ACC112 (cell line): ENCODE data around the gene PTPN11.

Experiments
- H2AFZ ChIP-seq: fragments of 200-600 bp; sonication (generic); one replicate; pipeline ENCODE4 v1.6.0; 2017; ENCODE audit warnings: antibody characterized with exemption, low read length; ENCODE audit not compliant: unreplicated experiment
- H3K27ac ChIP-seq: fragments of 200-600 bp; sonication (generic); 2 replicates; pipeline ENCODE4 v1.5.1; 2014; ENCODE audit warnings: low read depth, mild to moderate bottlenecking, antibody characterized with exemption, low read length, moderate library complexity
- H3K27me3 ChIP-seq: fragments of 200-600 bp; sonication (generic); 2 replicates; pipeline ENCODE4 v1.6.1; 2014; ENCODE audit warnings: mild to moderate bottlenecking, antibody characterized with exemption, low read length, moderate library complexity, mixed read lengths; ENCODE audit not compliant: insufficient read depth
- H3K36me3 ChIP-seq: fragments of 200-600 bp; sonication (generic); 2 replicates; pipeline ENCODE4 v1.6.1; 2016; ENCODE audit warnings: mild to moderate bottlenecking, antibody characterized with exemption, low read length, moderate library complexity, mixed read lengths; ENCODE audit not compliant: insufficient read depth
- H3K4me1 ChIP-seq: fragments of 200-600 bp; sonication (generic); one replicate; pipeline ENCODE4 v1.6.1; 2016; ENCODE audit warnings: low read length, mixed read lengths; ENCODE audit not compliant: insufficient read depth, unreplicated experiment, control insufficient read depth
- H3K4me3 ChIP-seq: fragments of 200-600 bp; sonication (generic); 2 replicates; pipeline ENCODE4 v1.5.1; 2014; ENCODE audit warnings: mild to moderate bottlenecking, low read depth, low read length
- H3K79me2 ChIP-seq: fragments of 200-600 bp; sonication (generic); one replicate; pipeline ENCODE4 v1.6.0; 2016; ENCODE audit warnings: low read length; ENCODE audit not compliant: control insufficient read depth, unreplicated experiment, insufficient read depth

Gene PTPN11

DNA sequence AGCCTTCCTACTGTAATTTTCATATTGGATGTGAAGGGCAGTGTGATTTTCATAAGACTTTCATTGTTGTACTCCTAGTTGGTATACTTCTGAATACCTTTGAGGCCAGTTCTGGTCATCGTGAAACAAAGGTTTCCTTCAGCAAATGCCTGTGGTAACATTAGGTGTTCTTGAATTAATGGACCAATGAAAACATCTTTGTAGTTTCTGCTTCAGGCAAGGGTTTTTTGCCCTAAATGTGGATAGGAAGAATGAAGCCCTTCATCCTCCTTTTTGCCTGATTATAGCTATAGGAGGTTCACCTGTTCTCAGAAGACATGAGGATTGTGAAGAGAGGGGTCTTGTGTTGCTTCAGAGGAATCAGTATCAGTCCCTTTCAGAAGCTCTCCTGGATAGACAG lies 60.7 kb downstream of the PTPN11 start:
- peaks cover 38% of the 10 kb centered on the region for H3K36me3 ChIP-seq

DNA sequence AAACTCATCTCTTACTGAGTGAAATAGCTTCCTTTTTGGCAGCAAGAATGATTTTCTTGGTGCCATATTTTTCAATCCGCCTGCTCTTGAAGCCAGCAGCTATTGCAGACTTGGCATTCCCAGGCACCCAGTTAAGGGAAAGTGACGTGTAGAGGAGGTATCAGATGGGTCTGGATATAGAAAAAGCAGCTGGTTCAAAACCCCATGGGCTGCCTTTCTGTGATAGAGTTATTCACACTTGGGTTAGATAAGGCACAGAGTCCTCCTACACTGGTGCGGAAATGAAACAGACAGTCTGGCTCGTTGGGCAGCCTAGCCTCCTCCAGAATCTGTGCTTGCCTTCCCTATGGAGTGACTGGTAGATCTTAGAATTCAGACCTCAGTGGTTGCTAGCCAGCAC lies 62.2 kb downstream of the PTPN11 start:
- Histone ChIP-seq H3K27ac (no peak overlapping the region), H3K79me2 (no peaks in the 10 kb centered on the region), H3K4me3 (no peak overlapping the region), H2AFZ (no peak overlapping the region), H3K27me3 (no peaks in the 10 kb centered on the region), H3K36me3 (peaks cover 36% of the 10 kb centered on the region), H3K4me1 (no peaks in the 10 kb centered on the region)

More for the DNA sequence above, 60.7 kb downstream of the PTPN11 start:
- no peaks in the 10 kb centered on the region for H3K4me1 ChIP-seq
- no peaks in the 10 kb centered on the region for H3K27me3 ChIP-seq
- no peaks in the 10 kb centered on the region for H3K79me2 ChIP-seq
- no peak overlapping the region for H3K4me3 ChIP-seq
- H3K27ac ChIP-seq = no peak overlapping the region
- H2AFZ ChIP-seq = no peak overlapping the region

DNA sequence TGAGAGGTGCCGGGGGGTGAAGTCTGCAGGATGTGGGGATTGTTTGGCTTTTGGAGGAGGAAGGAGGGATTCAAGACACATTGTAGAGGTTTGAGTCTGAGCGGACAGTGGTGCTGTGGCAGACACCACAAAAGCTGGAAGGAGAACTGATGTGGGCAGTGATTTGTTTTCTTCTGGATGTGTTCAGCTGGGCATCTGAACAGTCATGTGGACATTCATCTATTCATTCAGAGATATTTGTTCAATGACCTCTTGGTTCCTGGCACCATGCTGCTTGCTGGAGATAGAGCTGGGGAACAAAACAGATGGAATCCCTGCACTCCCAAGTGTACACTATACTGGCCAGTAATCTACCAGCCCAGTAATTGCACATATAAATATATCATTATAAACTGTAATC lies 64.0 kb downstream of the PTPN11 start:
- Histone ChIP-seq H2AFZ (no peak overlapping the region), H3K4me3 (no peak overlapping the region), H3K27ac (no peak overlapping the region), H3K4me1 (no peaks in the 10 kb centered on the region), H3K79me2 (no peaks in the 10 kb centered on the region), H3K36me3 (peaks cover 25% of the 10 kb centered on the region), H3K27me3 (no peaks in the 10 kb centered on the region)

DNA sequence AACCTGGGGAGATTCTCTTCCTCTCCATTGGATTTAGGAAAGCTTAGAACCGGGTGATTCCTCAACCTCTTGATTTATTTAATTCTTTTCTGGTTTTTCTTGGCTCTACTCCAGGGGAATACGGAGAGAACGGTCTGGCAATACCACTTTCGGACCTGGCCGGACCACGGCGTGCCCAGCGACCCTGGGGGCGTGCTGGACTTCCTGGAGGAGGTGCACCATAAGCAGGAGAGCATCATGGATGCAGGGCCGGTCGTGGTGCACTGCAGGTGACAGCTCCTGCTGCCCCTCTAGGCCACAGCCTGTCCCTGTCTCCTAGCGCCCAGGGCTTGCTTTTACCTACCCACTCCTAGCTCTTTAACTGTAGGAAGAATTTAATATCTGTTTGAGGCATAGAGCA lies 67.6 kb downstream of the PTPN11 start:
- Histone ChIP-seq H3K4me1 (no peaks in the 10 kb centered on the region), H3K79me2 (no peaks in the 10 kb centered on the region), H3K27me3 (no peaks in the 10 kb centered on the region), H2AFZ (no peak overlapping the region), H3K27ac (no peak overlapping the region), H3K4me3 (no peak overlapping the region), H3K36me3 (peaks cover 15% of the 10 kb centered on the region)

DNA sequence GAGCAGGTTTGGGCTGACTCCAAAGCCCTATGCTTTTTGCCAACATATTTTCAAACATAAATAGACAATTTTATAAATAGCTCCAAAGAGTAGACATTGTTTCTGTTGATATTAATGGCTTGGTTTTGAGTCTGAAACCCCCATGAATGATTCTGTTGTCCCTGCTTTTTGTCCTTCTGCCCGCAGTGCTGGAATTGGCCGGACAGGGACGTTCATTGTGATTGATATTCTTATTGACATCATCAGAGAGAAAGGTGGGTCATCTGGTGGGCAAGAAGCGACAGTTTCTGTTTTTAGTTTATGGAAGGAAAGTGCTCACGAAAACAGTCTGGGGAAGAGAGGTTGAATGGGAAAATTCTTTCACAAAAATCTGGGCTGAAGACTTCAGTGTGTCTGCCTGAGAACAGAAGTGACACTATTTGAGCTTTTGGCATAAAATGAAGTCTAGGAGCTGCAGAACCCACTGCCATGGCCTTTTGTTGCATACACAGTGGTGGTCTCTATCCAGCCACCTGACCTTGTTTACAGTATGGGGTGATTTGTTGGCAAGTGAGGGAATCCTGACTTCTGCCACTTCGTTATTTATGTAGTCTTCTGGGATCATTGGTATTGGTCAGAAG lies 69.6 kb downstream of the PTPN11 start:
- no peaks in the 10 kb centered on the region for H3K27me3 ChIP-seq
- no peak overlapping the region for H3K27ac ChIP-seq
- no peak overlapping the region for H3K4me3 ChIP-seq
- peaks cover 22% of the 10 kb centered on the region for H3K36me3 ChIP-seq
- no peaks in the 10 kb centered on the region for H3K79me2 ChIP-seq
- H3K4me1 ChIP-seq = no peaks in the 10 kb centered on the region
- no peak overlapping the region for H2AFZ ChIP-seq

DNA sequence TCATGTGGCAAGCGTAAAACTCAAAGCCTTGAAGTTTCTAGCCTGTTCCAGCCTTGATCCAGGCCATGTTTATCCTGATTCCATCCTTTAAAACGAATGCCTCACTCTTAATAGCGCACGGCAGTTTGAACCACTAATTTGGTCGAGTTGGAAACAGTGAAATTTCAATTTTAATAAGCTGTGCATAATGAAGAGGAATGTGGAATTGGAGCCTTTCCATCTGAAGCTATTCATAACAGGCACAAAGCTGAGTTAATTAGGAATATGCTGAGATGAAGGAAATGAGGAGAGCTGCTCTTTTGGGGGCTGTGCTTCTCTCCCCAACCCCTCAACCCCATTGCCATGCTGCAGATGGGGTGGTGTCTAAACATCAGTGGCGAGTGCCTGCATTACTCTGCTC lies 70.7 kb downstream of the PTPN11 start:
- Histone ChIP-seq H3K27ac (no peak overlapping the region), H3K36me3 (peaks cover 26% of the 10 kb centered on the region), H3K4me3 (no peak overlapping the region), H2AFZ (no peak overlapping the region), H3K27me3 (no peaks in the 10 kb centered on the region), H3K79me2 (no peaks in the 10 kb centered on the region), H3K4me1 (no peaks in the 10 kb centered on the region)

DNA sequence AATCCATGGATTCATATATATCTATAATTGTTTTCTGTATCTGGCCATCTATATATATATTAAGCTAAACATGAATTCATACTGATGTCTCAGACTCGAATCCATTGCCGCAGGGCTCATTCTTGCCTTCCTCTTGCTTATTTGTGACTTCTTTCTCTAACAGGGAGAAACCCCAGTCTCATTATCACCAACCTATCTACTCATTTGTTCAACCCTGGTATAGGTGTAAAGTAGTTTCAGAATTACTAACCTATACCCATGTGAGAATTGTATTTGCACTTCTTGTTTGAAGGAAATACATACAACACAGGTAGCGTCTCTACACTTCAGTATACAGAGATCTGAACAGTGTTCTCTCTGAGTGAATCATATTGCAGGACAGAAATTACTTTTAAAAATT lies 77.7 kb downstream of the PTPN11 start:
- Histone ChIP-seq H3K79me2 (no peaks in the 10 kb centered on the region), H3K36me3 (peaks cover 24% of the 10 kb centered on the region), H3K4me3 (no peak overlapping the region), H3K4me1 (no peaks in the 10 kb centered on the region), H2AFZ (no peak overlapping the region), H3K27me3 (no peaks in the 10 kb centered on the region), H3K27ac (no peak overlapping the region)

DNA sequence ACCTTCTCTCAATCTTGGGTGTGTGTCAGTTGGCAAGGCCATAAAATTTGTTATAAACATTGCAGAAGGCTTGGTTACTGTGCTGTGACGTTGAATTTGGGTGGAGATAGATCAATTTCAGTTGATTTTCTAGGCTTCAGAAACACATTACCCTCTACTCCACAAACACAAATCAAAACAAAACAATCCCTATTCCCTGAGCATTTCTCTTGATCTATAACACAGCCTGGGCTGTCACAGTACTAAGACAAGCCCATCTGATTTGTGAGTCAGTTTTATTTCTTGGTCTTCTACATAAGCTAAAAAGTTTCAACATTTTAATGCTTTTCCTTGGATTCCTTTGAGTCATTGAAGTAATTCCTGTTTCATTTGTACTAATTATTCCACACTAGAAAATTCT lies 79.8 kb downstream of the PTPN11 start:
- no peak overlapping the region for H3K4me3 ChIP-seq
- no peaks in the 10 kb centered on the region for H3K79me2 ChIP-seq
- no peak overlapping the region for H2AFZ ChIP-seq
- H3K36me3 ChIP-seq = peaks cover 27% of the 10 kb centered on the region
- no peaks in the 10 kb centered on the region for H3K4me1 ChIP-seq
- no peak overlapping the region for H3K27ac ChIP-seq
- no peaks in the 10 kb centered on the region for H3K27me3 ChIP-seq

DNA sequence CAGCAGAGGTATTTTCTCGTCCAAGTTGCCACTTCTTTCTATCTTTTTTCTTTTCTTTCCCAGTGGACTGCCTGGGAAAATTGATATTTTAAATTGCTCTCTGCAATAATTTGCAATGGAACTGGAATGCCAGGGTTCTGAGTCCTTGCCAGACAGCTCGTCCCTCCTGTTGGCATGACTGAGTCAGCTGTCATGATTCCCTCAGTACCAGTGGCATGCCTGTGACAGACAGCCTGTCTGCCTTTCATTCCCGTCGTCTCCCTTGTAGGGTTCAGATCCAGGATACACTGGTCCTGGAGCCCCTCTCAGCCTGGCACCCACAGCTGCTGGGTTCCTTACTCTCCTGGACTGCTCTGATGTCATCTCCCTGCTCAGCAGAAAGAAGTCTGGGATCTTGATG lies 84.8 kb downstream of the PTPN11 start:
- Histone ChIP-seq H3K4me1 (no peaks in the 10 kb centered on the region), H3K27ac (no peak overlapping the region), H3K4me3 (no peak overlapping the region), H2AFZ (no peak overlapping the region), H3K36me3 (peaks cover 29% of the 10 kb centered on the region), H3K27me3 (no peaks in the 10 kb centered on the region), H3K79me2 (no peaks in the 10 kb centered on the region)

DNA sequence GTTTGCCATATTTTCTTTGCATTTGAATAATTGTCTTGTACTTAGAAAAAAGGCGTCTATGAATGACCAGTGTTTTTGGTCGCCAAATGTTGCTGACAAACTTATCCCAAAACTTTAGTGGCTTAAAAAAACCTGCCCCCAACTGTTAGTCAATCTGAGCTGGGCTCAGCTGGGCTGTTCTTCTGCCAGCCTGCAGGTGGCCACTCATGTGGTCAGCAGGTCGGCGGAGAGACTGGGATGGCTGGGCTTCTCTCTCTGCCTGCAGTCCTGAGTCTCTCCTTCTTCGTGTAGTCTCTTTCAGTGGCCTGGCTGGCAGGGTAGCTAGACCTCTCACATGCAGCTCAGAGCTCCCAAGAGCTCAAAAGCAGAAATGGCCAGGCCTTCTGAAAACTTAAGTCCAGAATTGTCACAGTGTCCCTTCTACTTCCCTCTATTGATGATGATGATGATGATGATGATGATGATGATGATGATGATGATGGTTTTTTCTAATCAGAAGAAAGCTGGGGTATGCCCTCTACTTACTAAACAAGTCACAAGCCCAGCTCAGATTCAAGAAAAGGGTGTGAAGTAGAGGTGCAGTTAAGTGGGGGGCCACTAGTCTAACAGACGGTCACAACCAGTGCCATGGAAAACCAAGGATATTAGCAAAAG lies 87.9 kb downstream of the PTPN11 start:
- no peaks in the 10 kb centered on the region for H3K4me1 ChIP-seq
- H3K27me3 ChIP-seq = no peaks in the 10 kb centered on the region
- no peak overlapping the region for H2AFZ ChIP-seq
- no peaks in the 10 kb centered on the region for H3K79me2 ChIP-seq
- peaks cover 27% of the 10 kb centered on the region for H3K36me3 ChIP-seq
- no peak overlapping the region for H3K4me3 ChIP-seq
- no peak overlapping the region for H3K27ac ChIP-seq

DNA sequence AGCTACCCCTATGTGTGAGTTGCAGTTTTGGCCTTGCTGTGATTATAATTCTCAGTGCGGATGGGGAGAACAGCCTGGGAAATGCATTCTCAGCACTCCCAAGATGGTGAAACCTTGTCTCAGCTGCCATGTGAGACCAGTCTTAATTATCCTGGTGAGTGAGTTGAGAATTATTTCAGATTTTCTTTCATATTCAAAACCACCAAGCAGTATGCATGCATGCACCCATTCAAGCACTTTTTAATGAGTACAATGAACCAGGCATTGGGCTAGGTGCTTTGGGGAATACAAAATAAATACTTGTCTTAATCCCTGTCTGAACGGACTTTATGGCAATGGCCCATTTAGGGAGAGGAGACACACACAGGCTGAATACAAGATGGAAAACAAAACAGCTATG lies 94.7 kb downstream of the PTPN11 start:
- no peak overlapping the region for H3K4me3 ChIP-seq
- H3K27me3 ChIP-seq = peaks cover 6% of the 10 kb centered on the region; the same call in 1 of the 2 replicates
- H3K4me1 ChIP-seq = no peaks in the 10 kb centered on the region
- H3K27ac ChIP-seq = no peak overlapping the region
- no peak overlapping the region for H2AFZ ChIP-seq
- no peaks in the 10 kb centered on the region; the same call in 1 of the 2 replicates for H3K36me3 ChIP-seq
- no peaks in the 10 kb centered on the region for H3K79me2 ChIP-seq
